ENCODE measurements around the gene TMEM72. TPM values are rescaled to one million over a fixed set of nuclear protein-coding genes. Genes with fewer than 3 reads are reported as not detected.

The TMEM72 gene
- total RNA-seq, 2 experiments from 2014 or later, result not detected

DNA sequence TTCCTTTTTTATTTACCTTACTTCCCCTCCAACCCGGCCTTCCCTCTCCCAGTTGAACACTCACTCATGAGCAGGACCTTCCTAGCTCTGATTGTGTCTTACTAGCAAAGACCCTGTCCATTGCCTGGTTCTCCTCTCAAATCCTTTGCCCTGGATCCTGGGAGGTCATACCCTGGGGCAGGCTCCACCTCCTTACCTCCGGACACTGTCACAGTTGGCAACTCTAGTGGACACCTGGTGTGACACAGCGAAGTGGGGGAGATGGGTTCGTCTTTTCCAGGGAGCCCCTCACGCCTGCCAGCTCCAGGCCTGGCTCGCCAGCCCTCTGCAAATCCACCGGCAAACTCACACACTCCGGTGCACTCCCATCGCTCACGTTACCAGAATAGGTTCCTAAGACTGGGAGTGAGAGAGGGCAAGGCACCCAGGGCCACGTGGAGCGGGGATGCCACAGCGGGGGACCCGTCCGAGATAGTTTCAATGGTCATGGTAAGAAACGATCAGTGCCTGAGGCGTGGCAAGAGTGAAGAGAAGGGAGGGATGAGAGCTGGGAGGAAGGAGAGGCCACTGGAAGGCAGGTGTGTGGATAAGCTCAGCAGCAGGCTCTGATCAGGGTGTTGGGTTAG lies 30.9 kb upstream of the TMEM72 start:
- ATAC-seq (ENCODE audit: low read depth) (no peak), DNase-seq (no peak)
- H3K4me1 Mint-ChIP-seq, result peaks cover 22% of the 10 kb centered on the region
- peaks cover 11% of the 10 kb centered on the region for H3K27me3 Mint-ChIP-seq
- H3K9me3 Mint-ChIP-seq, result no peaks in the 10 kb centered on the region
- no peaks in the 10 kb centered on the region for H3K36me3 Mint-ChIP-seq
- POLR2A ChIA-PET, result interaction anchor here (0.6 kb wide), 1 partner anchor 20 kb away, joined by 3 read pairs; no protein-coding TSS in a partner anchor
- no peak overlapping the region for H3K27ac Mint-ChIP-seq
- H3K4me3 Mint-ChIP-seq, result peak overlapping the region; percentile 20

DNA sequence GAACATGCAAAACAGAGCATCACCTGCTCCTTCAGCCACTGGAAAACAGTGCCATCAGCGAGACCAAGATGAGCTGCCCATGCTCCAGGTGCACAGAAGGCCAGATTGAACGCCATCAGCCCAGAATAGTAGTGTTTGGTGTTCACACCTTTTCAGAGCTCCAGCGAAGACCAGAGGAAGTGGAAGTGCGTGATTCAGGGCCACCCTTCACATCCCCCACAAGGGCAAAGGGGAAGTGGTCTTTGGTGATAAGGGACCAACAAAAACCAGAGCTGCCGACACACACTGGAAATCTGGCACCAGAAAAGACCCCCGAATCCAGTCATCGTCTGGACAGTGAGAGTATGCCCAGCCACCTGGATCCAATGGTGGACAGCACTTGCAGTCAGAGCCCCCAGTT lies 29.5 kb upstream of the TMEM72 start:
- POLR2A ChIA-PET, result interaction anchor here (1.4 kb wide), 1 partner anchor 32 kb away, joined by 6 read pairs; no protein-coding TSS in a partner anchor
- ATAC-seq (ENCODE audit: low read depth), result peak; percentile 22
- Mint-ChIP-seq H3K9me3 (no peaks in the 10 kb centered on the region), H3K36me3 (no peaks in the 10 kb centered on the region), H3K27ac (no peak overlapping the region), H3K27me3 (peaks cover 11% of the 10 kb centered on the region), H3K4me3 (peak overlapping the region; percentile 20), H3K4me1 (peaks cover 22% of the 10 kb centered on the region)
- DNase-seq, result no peak

- peaks cover 11% of the 10 kb centered on the region for H3K27me3 Mint-ChIP-seq
- H3K36me3 Mint-ChIP-seq, result no peaks in the 10 kb centered on the region
- H3K9me3 Mint-ChIP-seq, result no peaks in the 10 kb centered on the region
- no peak overlapping the region for H3K27ac Mint-ChIP-seq
- H3K4me3 Mint-ChIP-seq, result peak overlapping the region; percentile 4
- ATAC-seq (ENCODE audit: low read depth), result no peak
- no peak for DNase-seq
- H3K4me1 Mint-ChIP-seq, result peaks cover 22% of the 10 kb centered on the region
- POLR2A ChIA-PET, result interaction anchor here (1.4 kb wide), 1 partner anchor 31 kb away, joined by 6 read pairs; no protein-coding TSS in a partner anchor
These were observed 28.9 kb upstream of the TMEM72 start for GRCh38 chr10:44882166-44882720.

DNA sequence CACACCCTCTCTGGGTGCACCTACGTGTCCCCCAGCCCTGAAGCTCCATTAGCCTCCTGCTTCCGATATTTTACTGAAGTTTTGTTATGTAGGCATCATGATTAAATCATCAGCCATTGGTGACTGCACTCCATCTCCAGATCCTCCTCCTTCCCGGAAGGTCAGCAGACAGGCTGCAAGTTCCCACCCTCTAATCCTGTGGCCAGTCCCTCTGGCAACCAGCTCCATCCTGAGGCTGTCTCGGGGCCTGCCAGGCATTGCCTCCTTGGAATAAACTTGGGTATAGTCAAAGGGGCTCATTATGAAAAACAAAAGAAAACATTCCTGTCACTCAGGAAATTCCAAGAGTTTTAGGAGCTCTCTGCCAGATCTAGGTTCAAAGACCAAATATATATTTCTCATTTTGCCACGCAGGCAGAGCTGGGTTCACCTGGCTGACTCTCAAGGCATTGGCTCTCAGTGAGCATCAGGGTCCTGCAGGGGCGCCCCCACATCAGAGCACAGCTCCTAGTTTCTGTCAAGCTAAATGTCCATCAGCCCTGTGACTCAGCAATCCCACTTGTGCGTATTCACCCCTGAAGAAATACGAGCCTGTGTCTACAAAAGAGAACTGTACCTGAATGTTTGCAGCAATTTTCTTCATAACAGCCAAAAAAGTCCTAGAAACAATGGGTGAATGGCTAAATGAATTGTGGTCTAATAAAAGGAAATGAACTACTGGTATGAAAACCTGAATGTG lies 27.4 kb upstream of the TMEM72 start:
- DNase-seq (no peak), ATAC-seq (ENCODE audit: low read depth) (no peak)
- H3K36me3 Mint-ChIP-seq, result no peaks in the 10 kb centered on the region
- H3K4me3 Mint-ChIP-seq, result no peak overlapping the region
- H3K4me1 Mint-ChIP-seq, result peaks cover 21% of the 10 kb centered on the region
- POLR2A ChIA-PET, result no interaction called here
- no peaks in the 10 kb centered on the region for H3K9me3 Mint-ChIP-seq
- H3K27me3 Mint-ChIP-seq, result peaks cover 12% of the 10 kb centered on the region
- H3K27ac Mint-ChIP-seq, result no peak overlapping the region

GRCh38 chr10:44885710-44886109 lies 25.4 kb upstream of the TMEM72 start:
- H3K27ac Mint-ChIP-seq, result no peak overlapping the region

DNA sequence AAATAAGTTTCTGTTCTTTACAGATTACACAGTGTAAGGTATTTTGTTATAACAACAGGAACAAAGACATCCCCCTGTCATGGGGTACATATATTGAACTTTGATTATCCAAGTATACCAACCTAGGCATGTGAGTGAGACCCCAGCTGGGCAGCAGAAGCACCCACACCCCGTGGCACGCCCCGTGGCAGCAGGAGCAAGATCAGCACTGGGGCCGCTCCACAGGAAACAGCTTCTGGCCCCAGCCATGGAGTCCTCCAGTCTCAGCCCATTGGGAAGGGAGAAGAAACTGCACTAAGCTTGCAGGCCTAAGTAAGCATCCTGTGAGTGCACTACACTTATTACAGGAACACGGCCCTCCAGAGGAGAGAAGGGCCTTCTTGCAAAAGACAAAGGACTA lies 24.2 kb upstream of the TMEM72 start:
- POLR2A ChIA-PET, result no interaction called here
- ATAC-seq (ENCODE audit: low read depth), result no peak
- peaks cover 14% of the 10 kb centered on the region for H3K27me3 Mint-ChIP-seq
- peaks cover 4% of the 10 kb centered on the region for H3K4me1 Mint-ChIP-seq
- DNase-seq, result no peak
- H3K9me3 Mint-ChIP-seq, result no peaks in the 10 kb centered on the region
- H3K4me3 Mint-ChIP-seq, result no peak overlapping the region
- H3K36me3 Mint-ChIP-seq, result no peaks in the 10 kb centered on the region
- H3K27ac Mint-ChIP-seq, result no peak overlapping the region

More at GRCh38 chr10:44885710-44886109, 25.4 kb upstream of the TMEM72 start:
- no peak for ATAC-seq (ENCODE audit: low read depth)
- Mint-ChIP-seq H3K36me3 (no peaks in the 10 kb centered on the region), H3K9me3 (no peaks in the 10 kb centered on the region), H3K4me3 (no peak overlapping the region), H3K27me3 (peaks cover 11% of the 10 kb centered on the region), H3K4me1 (peaks cover 12% of the 10 kb centered on the region)
- DNase-seq, result no peak
- POLR2A ChIA-PET, result no interaction called here

- POLR2A ChIA-PET, result no interaction called here
- H3K27ac Mint-ChIP-seq, result no peak overlapping the region
- ATAC-seq (ENCODE audit: low read depth), result no peak
- DNase-seq, result no peak
- no peaks in the 10 kb centered on the region for H3K9me3 Mint-ChIP-seq
- H3K4me3 Mint-ChIP-seq, result no peak overlapping the region
- H3K36me3 Mint-ChIP-seq, result no peaks in the 10 kb centered on the region
- H3K27me3 Mint-ChIP-seq, result peaks cover 11% of the 10 kb centered on the region
- H3K4me1 Mint-ChIP-seq, result no peaks in the 10 kb centered on the region
These were observed 22.3 kb upstream of the TMEM72 start for GRCh38 chr10:44888886-44889285.

- no peak overlapping the region for H3K27ac Mint-ChIP-seq
- ATAC-seq (ENCODE audit: low read depth) (no peak), DNase-seq (no peak)
- no peak overlapping the region for H3K4me3 Mint-ChIP-seq
- no peaks in the 10 kb centered on the region for H3K36me3 Mint-ChIP-seq
- no peaks in the 10 kb centered on the region for H3K9me3 Mint-ChIP-seq
- no peaks in the 10 kb centered on the region for H3K4me1 Mint-ChIP-seq
- POLR2A ChIA-PET, result no interaction called here
- peaks cover 11% of the 10 kb centered on the region for H3K27me3 Mint-ChIP-seq
These were observed 21.3 kb upstream of the TMEM72 start for GRCh38 chr10:44889834-44890233.

- Mint-ChIP-seq H3K4me1 (no peaks in the 10 kb centered on the region), H3K9me3 (no peaks in the 10 kb centered on the region), H3K27ac (no peak overlapping the region), H3K4me3 (no peak overlapping the region), H3K36me3 (no peaks in the 10 kb centered on the region), H3K27me3 (peaks cover 11% of the 10 kb centered on the region)
- no peak for ATAC-seq (ENCODE audit: low read depth)
- POLR2A ChIA-PET, result no interaction called here
- DNase-seq, result no peak
These were observed 20.2 kb upstream of the TMEM72 start for GRCh38 chr10:44890696-44891563.

GRCh38 chr10:44891721-44892120 lies 19.4 kb upstream of the TMEM72 start:
- Mint-ChIP-seq H3K27ac (no peak overlapping the region), H3K36me3 (no peaks in the 10 kb centered on the region), H3K27me3 (peaks cover 11% of the 10 kb centered on the region), H3K9me3 (no peaks in the 10 kb centered on the region), H3K4me1 (no peaks in the 10 kb centered on the region), H3K4me3 (no peak overlapping the region)
- POLR2A ChIA-PET, result no interaction called here
- no peak for ATAC-seq (ENCODE audit: low read depth)
- DNase-seq, result no peak

GRCh38 chr10:44893604-44894468 lies 17.3 kb upstream of the TMEM72 start:
- Mint-ChIP-seq H3K27me3 (peaks cover 9% of the 10 kb centered on the region), H3K9me3 (no peaks in the 10 kb centered on the region), H3K36me3 (no peaks in the 10 kb centered on the region), H3K27ac (no peak overlapping the region), H3K4me1 (no peaks in the 10 kb centered on the region), H3K4me3 (no peak overlapping the region)
- ATAC-seq (ENCODE audit: low read depth) (no peak), DNase-seq (no peak)
- POLR2A ChIA-PET, result no interaction called here

DNA sequence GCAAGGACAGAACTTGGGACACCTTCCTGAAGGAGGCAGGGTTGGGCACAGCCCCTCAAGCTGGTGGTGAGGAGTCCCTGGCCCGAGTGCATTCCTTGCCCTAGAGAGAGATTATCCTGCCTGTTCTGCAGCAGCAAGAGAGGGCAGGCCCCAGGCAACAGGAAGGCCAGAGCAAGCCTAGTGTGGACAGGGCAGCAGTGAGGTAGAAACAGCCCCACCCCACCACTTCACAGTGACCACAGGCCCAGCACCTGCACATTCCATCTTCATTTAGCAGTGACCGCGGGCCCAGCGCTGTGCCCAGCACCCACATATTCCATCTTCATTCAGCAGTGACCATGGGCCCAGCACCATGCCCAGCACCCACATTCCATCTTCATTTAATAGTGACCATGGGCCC lies 16.4 kb upstream of the TMEM72 start:
- no peak overlapping the region for H3K4me3 Mint-ChIP-seq

More for the DNA sequence above, 16.4 kb upstream of the TMEM72 start:
- Mint-ChIP-seq H3K4me1 (no peaks in the 10 kb centered on the region), H3K36me3 (no peaks in the 10 kb centered on the region), H3K27me3 (peaks cover 7% of the 10 kb centered on the region), H3K9me3 (no peaks in the 10 kb centered on the region), H3K27ac (no peak overlapping the region)
- ATAC-seq (ENCODE audit: low read depth) (no peak), DNase-seq (no peak)
- POLR2A ChIA-PET, result no interaction called here
